HG03280 (cell line): ENCODE results near the gene CA7.
"Not testable (repeated sequence)": the region's sequence is repeated elsewhere in the genome, so short reads cannot be mapped to it uniquely, and the experiment has no call there.

Experiments used
- ATAC-seq: cut with Tn5 transposase; IDR thresholded peaks from one replicate; pipeline ENCODE4 v1.9.1; 2021; ENCODE audit warnings: mild to moderate bottlenecking, moderate library complexity; ENCODE audit not compliant: unreplicated experiment

The CA7 gene

GRCh38 chr16:66846266-66846665 is 2.1 kb downstream of the CA7 start:
- ATAC-seq = no peak

DNA sequence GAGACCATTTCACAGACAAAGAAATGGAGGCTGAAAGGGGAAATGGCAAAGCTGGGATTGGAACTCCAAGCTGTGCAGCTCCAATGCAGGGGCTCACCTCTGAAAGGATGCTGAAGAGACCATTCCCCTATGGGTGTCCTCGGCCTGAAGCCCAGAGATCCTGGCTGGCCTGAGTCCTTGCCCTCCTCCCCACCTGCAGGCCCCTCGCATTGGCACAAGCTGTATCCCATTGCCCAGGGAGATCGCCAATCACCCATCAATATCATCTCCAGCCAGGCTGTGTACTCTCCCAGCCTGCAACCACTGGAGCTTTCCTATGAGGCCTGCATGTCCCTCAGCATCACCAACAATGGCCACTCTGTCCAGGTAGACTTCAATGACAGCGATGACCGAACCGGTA is 2.6 kb downstream of the CA7 start:
- no peak for ATAC-seq

GRCh38 chr16:66847533-66848067 is 3.4 kb downstream of the CA7 start:
- ATAC-seq = no peak

GRCh38 chr16:66848172-66848571 is 4.0 kb downstream of the CA7 start:
- ATAC-seq = no peak

DNA sequence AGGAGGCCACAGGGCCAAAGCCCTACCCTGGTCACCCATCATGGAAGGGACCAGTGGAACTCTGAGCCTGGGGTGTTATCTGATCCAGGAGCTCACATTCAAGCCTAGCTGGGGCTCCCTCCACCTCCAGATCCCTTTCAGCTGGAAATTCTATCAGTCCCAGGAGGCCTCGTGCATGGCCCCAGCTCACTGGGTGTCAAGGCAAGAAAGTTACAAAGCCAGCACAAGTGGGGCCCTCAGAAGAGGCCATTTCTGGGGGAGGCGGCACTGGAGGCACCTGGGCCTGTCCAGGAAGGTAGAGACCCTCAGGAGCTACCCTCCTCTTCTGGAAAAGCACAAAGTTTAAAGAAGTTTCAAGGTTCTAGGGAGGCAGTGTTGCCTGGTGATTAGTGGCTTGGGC is 4.8 kb downstream of the CA7 start:
- no peak for ATAC-seq

- no peak for ATAC-seq
Measured at GRCh38 chr16:66849549-66849948, 5.3 kb downstream of the CA7 start.

GRCh38 chr16:66850115-66850815 is 6.1 kb downstream of the CA7 start:
- ATAC-seq = no peak

DNA sequence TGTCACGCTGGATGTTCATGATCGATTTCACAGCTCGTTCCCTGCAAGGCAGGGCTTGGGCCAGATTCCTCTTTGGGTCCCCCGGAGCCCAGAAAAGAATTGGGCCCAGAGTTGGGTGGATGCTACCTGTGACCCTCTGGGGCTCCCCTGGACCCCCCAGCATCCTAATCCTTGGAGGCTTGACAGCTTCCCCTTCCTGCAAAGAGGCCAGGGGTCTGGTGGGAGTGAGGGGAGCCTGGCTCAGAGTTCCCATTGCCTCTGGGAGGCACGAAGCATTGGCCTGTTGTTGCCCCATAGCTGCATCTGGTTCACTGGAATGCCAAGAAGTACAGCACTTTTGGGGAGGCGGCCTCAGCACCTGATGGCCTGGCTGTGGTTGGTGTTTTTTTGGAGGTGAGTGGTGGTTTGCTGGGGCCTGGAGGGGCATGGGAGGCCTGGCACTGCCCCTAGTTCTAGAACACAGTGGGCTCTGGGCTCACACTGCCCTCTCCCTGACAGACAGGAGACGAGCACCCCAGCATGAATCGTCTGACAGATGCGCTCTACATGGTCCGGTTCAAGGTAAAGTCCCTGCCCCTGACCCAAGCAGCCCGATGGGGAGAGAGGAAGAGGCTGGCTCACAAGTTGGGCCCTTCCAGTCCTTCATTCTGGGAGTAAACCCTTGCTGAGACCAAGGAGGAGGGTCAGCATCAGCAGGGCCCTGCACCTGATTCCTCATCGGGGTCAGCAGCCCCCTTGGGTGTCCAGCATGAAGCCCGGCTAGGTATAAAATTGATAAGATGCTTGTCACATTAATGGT is 7.2 kb downstream of the CA7 start:
- no peak for ATAC-seq

GRCh38 chr16:66853261-66854139 is 9.3 kb downstream of the CA7 start:
- no peak for ATAC-seq

GRCh38 chr16:66856184-66856730 is 12.0 kb downstream of the CA7 start:
- ATAC-seq = no peak

GRCh38 chr16:66856801-66857200 is 12.6 kb downstream of the CA7 start:
- no peak for ATAC-seq

GRCh38 chr16:66857437-66857836 is 13.2 kb downstream of the CA7 start:
- no peak for ATAC-seq

GRCh38 chr16:66858740-66859396 is 14.7 kb downstream of the CA7 start:
- no peak for ATAC-seq

DNA sequence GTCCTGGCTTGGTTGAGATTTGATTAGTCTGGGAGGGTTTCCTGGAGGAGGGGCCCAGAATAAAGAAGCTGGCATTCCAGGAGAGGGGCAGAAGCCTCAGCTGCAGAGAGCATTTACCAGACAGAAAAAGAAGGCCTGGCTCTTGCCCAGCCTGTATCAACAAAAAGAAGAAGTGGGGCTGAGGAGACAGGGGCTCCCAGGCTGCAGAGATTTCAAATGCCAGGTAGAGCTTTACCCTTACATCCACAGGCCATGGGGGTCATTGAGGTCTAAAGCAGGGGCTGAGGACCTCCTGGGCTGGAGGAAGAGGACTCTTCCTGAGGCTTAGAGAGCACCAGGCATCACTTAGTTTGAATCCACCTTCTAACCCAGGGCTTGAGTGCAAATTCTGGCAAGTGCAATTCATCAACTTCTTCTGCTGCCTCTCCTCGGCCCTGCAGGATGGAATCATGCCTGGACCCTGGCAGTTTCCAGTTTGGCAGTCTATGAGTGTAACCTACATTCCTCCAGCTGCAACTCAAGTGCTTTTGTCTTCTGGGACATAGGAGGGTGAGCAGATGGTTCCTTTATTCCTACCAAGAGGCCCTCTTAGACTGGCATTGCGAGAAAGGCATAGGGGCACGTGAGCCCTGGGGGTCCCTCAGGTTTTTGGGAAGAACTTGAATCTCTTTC is 15.3 kb downstream of the CA7 start:
- ATAC-seq = no peak

DNA sequence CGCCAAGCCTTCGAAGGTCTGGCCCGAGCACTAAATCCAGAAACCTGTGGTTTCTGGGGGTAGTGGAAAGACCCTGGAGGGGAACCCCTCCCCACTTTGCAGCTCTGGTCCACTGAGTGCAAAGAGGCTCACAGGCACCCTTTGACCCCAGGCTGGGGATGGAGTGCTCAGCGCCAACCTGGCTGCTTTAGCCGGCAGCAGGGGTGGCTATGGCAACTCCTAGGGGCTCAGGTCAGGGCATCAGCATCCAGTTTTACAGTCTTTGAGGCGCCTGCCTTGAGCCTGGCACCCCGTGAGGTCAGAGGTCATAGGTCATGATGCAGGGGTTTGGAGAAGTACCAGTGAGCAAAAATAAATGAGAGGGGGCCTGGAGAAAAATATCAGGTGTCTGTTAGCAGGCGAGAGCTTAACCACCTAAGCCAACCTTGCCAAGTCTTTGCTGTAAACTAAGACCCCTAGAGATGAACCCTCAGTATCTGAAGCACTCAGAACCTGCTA is 17.9 kb downstream of the CA7 start:
- ATAC-seq = no peak

DNA sequence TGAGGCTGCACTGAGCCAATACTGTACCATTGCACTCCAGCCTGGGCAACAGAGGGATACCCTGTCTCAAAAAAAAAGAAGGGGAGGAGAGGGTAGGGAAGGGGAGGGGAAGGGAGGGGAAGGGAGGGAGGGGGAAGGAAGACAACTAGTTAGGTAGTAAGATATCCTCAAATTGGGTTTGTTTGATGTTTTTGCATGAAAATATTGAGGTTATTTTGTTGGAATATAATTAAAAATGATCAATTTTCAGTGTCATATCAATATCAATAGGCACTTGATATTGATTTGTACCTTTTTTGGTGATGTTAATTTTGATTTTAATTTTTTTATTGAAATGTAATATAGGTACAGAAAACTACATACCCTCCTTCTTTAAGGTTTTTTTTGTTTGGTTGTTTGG is 19.5 kb downstream of the CA7 start:
- ATAC-seq = no peak

- ATAC-seq = no peak
Measured at GRCh38 chr16:66869424-66869823, 25.2 kb downstream of the CA7 start.

DNA sequence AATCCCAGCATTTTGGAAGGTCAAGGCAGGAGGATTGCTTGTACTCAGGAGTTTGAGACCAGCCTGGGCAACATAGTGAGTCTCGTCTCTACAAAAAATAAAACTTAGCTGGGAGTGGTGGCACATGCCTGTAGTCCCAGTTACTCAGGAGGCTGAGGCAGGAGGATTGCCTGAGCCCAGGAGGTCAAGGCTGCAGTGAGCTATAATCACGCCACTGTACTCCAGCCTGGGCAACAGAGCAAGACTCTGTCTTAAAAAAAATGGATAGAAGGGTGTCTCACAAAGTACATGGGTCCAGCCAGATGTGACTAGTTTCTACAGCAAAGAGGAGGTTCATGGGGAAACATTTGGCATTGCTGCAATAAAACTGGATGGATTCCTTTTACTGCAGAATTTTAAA is 27.1 kb downstream of the CA7 start:
- ATAC-seq = not testable (repeated sequence)

DNA sequence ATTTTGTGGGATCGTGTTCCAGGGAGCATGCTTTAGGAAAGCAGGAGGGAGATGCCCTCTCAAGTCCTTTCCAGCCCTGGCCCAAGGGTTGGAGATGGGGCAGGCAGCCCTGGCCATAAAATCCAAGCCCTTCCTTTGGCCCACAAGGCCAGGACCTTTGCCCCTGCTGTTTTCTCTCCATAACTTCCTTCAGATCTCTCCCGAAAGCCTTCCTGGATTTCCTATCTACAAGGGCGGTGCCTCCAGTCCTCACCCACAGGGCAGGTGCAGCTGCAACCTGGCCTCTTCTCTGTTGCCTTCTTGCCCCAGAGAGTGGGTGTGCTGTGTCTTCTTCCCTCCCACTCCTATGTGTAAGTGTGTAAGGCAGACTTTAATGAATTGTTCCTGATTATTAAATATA is 27.6 kb downstream of the CA7 start:
- ATAC-seq = no peak

- no peak for ATAC-seq
Measured at GRCh38 chr16:66872559-66872942, 28.3 kb downstream of the CA7 start.
